OCI-LY7 (cell line): ENCODE data around the gene MAPT. TPM values are rescaled to one million over a fixed set of nuclear protein-coding genes. Genes with fewer than 3 reads are reported as not detected.
"Not testable (repeated sequence)": the region's sequence is repeated elsewhere in the genome, so short reads cannot be mapped to it uniquely, and the experiment has no call there.

Experiments used
- BruUV-seq: library from RNA; stranded (reverse); fragments of 400-500 nt; replicated peaks from 2 replicates; lab custom pipeline; 2021; lab: Mats Ljungman, UMichigan
- CTCF ChIA-PET: fragments of 300-600 bp; sonication (Branson Sonifier 250); formaldehyde crosslinking; loops from one replicate; lab custom pipeline; 2022; ENCODE audit warnings: antibody characterized with exemption; ENCODE audit not compliant: unreplicated experiment; lab: Charles Lee
- POLR2A ChIA-PET: fragments of 300-600 bp; sonication (Branson Sonifier 250); formaldehyde crosslinking; loops from one replicate; lab custom pipeline; 2022; ENCODE audit warnings: antibody characterized with exemption; lab: Charles Lee
- DNase-seq: peaks from one replicate; pipeline ENCODE4 v3.0.0-alpha.2; 2015; ENCODE audit warnings: low spot score
- H2AFZ ChIP-seq: fragments of 200-600 bp; sonication (generic), shearing (Covaris generic); 2 replicates; pipeline ENCODE4 v1.6.1; 2014; ENCODE audit warnings: mild to moderate bottlenecking, antibody characterized with exemption, low read length, moderate library complexity
- H3K27ac ChIP-seq: fragments of 200-600 bp; sonication (generic); 2 replicates; pipeline ENCODE4 v1.5.1; 2014; ENCODE audit warnings: mixed run types, low read depth, mild to moderate bottlenecking, moderate library complexity, low read length, inconsistent platforms; ENCODE audit not compliant: poor library complexity, severe bottlenecking
- H3K36me3 ChIP-seq: fragments of 200-600 bp; sonication (generic); 2 replicates; pipeline ENCODE4 v1.6.1; 2014; ENCODE audit warnings: mild to moderate bottlenecking, antibody characterized with exemption, low read length, moderate library complexity, mixed read lengths; ENCODE audit not compliant: insufficient read depth
- H3K4me1 ChIP-seq: fragments of 200-600 bp; sonication (generic); 2 replicates; pipeline ENCODE4 v1.5.1; 2014; ENCODE audit warnings: mild to moderate bottlenecking, low read length; ENCODE audit not compliant: insufficient read depth, poor library complexity, severe bottlenecking
- H3K4me2 ChIP-seq: fragments of 200-600 bp; sonication (generic); 2 replicates; pipeline ENCODE4 v1.6.1; 2014; ENCODE audit warnings: mild to moderate bottlenecking, low read length
- H3K4me3 ChIP-seq: fragments of 200-600 bp; sonication (generic); 2 replicates; pipeline ENCODE4 v1.5.1; 2014; ENCODE audit warnings: mild to moderate bottlenecking, low read depth, low read length; ENCODE audit not compliant: poor library complexity, severe bottlenecking
- H3K79me2 ChIP-seq: fragments of 200-600 bp; sonication (generic); 2 replicates; pipeline ENCODE4 v1.6.1; 2016; ENCODE audit warnings: low read depth, mild to moderate bottlenecking, low read length, moderate library complexity, mixed read lengths; ENCODE audit not compliant: insufficient read depth
- H3K9me2 ChIP-seq: fragments of 200-600 bp; sonication (generic); 2 replicates; pipeline ENCODE4 v1.6.1; 2016; ENCODE audit warnings: mild to moderate bottlenecking, low read length, mixed read lengths; ENCODE audit not compliant: insufficient read depth
- H3K9me3 ChIP-seq: fragments of 200-600 bp; sonication (generic); 2 replicates; pipeline ENCODE4 v1.6.1; 2014; ENCODE audit warnings: mild to moderate bottlenecking, mixed run types, low read length, mixed read lengths
- H4K20me1 ChIP-seq: fragments of 200-600 bp; sonication (generic); 2 replicates; pipeline ENCODE4 v1.6.1; 2014; ENCODE audit warnings: mild to moderate bottlenecking, antibody characterized with exemption, low read length, moderate library complexity, mixed read lengths; ENCODE audit not compliant: insufficient read depth
- EZH2phosphoT487 ChIP-seq: fragments of 200-600 bp; sonication (generic); IDR thresholded peaks from 2 replicates; pipeline ENCODE4 v1.6.1; 2018; ENCODE audit warnings: low read depth, borderline replicate concordance, mild to moderate bottlenecking, mixed run types, antibody characterized with exemption, low read length, moderate library complexity, mixed read lengths
- intact Hi-C: fragments of 100-400 bp; cut with micrococcal nuclease; formaldehyde crosslinking; loops from one replicate; pipeline ENCODE4 v1.10.0; 2022; ENCODE audit not compliant: unreplicated experiment
- total RNA-seq, 2 experiments: library from RNA; depleted of rRNA in 1 of 2; stranded (reverse); fragments of >200 nt in 1 of 2; shearing (Covaris generic) in 1 of 2; gene quantifications; 2 replicates each; pipeline ENCODE4 v1.2.3, GENCODE V29; 2014 to 2022
- TF ChIP-seq, protein P1 (sequence below): fragments of 200-600 bp; sonication (generic); conservative IDR thresholded peaks from 2 replicates; pipeline ENCODE4 v1.5.1; 2014; ENCODE audit warnings: mild to moderate bottlenecking, antibody characterized with exemption, low read length, moderate library complexity, mixed read lengths

MAPT gene
- total RNA-seq, 2 experiments from 2014 or later: 0.44 TPM; not detected in 1

DNA sequence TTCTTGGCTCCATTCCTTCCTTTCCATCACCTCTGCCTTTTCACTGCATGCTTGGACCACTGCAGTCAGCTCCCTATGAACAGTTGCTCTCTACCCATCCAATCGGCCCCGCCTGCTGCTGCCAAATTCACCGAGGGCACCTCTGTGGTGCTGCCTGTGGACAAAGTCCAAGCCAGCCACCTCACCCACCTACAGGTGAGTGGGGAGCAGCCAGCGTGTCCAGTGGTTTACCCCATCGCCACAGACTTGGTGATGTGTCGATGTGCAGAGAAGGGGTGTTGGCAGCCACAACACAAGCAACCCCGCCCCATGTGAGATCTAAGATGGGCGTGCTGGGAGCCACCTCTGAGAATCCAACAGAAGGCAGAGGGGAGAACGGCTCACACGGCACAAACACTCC, 61.0 kb downstream of the MAPT start:
- H3K9me3 ChIP-seq: no peaks in the 10 kb centered on the region
- no peaks in the 10 kb centered on the region for H3K4me1 ChIP-seq
- no peaks in the 10 kb centered on the region for H4K20me1 ChIP-seq
- no peaks in the 10 kb centered on the region for H3K36me3 ChIP-seq
- H2AFZ ChIP-seq: no peak overlapping the region
- no TSS peak for BruUV-seq
- POLR2A ChIA-PET: interaction anchor here (1.4 kb wide), 1 partner anchor 36 kb away, joined by 4 read pairs; no protein-coding TSS in a partner anchor
- no peaks in the 10 kb centered on the region for H3K79me2 ChIP-seq
- TF ChIP-seq, protein P1, sequence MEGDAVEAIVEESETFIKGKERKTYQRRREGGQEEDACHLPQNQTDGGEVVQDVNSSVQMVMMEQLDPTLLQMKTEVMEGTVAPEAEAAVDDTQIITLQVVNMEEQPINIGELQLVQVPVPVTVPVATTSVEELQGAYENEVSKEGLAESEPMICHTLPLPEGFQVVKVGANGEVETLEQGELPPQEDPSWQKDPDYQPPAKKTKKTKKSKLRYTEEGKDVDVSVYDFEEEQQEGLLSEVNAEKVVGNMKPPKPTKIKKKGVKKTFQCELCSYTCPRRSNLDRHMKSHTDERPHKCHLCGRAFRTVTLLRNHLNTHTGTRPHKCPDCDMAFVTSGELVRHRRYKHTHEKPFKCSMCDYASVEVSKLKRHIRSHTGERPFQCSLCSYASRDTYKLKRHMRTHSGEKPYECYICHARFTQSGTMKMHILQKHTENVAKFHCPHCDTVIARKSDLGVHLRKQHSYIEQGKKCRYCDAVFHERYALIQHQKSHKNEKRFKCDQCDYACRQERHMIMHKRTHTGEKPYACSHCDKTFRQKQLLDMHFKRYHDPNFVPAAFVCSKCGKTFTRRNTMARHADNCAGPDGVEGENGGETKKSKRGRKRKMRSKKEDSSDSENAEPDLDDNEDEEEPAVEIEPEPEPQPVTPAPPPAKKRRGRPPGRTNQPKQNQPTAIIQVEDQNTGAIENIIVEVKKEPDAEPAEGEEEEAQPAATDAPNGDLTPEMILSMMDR: no peak
- no peaks in the 10 kb centered on the region for H3K9me2 ChIP-seq
- no peak for DNase-seq
- H3K27ac ChIP-seq: no peak overlapping the region
- no peak overlapping the region for H3K4me3 ChIP-seq
- CTCF ChIA-PET: no interaction called here
- intact Hi-C loops: no loop called here
- no peak overlapping the region for H3K4me2 ChIP-seq

DNA sequence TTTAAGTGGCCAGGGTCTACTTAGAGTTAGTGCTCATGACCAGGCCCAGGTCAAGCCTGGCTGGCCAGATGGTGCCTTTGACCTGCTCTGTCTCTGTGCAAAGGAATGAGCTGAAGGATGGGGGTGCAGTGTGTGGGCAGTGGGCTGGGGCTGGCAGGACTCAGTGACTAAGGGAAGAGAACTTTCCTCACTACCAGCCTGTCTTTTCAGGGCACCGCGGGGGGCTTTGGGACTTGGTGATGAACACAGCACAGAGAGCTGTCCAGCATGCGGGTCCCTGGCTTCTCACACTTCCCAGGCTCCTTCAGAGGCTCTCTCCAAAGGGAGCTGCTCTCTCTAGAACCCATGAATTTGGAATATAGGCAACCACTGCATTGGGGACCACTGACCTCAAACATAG, 61.7 kb downstream of the MAPT start:
- H3K4me2 ChIP-seq: no peak overlapping the region
- no peak overlapping the region for H3K27ac ChIP-seq
- intact Hi-C loops: no loop called here
- TF ChIP-seq, protein P1: no peak
- no peak for TF ChIP-seq EZH2phosphoT487
- DNase-seq: no peak
- no peaks in the 10 kb centered on the region for H3K9me3 ChIP-seq
- H3K79me2 ChIP-seq: no peaks in the 10 kb centered on the region
- H3K36me3 ChIP-seq: no peaks in the 10 kb centered on the region
- H4K20me1 ChIP-seq: no peaks in the 10 kb centered on the region
- H2AFZ ChIP-seq: no peak overlapping the region
- ChIA-PET POLR2A (no interaction called here), CTCF (no interaction called here)
- no peaks in the 10 kb centered on the region for H3K4me1 ChIP-seq
- BruUV-seq: no TSS peak
- no peak overlapping the region for H3K4me3 ChIP-seq
- no peaks in the 10 kb centered on the region for H3K9me2 ChIP-seq

DNA sequence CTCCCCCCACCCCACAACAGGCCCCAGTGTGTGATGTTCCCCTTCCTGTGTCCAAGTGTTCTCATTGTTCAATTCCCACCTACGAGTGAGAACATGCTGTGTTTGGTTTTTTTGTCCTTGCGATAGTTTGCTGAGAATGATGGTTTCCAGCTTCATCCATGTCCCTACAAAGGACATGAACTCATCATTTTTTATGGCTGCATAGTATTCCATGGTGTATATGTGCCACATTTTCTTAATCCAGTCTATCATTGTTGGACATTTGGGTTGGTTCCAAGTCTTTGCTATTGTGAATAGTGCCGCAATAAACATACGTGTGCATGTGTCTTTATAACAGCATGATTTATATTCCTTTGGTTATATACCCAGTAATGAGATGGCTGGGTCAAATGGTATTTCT, 62.4 kb downstream of the MAPT start:
- intact Hi-C loops: not testable (repeated sequence)

More for the DNA sequence above, 62.4 kb downstream of the MAPT start:
- H3K9me2 ChIP-seq, H3K4me2 ChIP-seq, POLR2A ChIA-PET, DNase-seq, H3K27ac ChIP-seq, H3K36me3 ChIP-seq, H3K79me2 ChIP-seq, H2AFZ ChIP-seq, BruUV-seq, CTCF ChIA-PET, H4K20me1 ChIP-seq, H3K4me3 ChIP-seq, H3K9me3 ChIP-seq, H3K4me1 ChIP-seq: not testable (repeated sequence)
